Osteoblast (primary cell): Measurements from ENCODE around the gene DRAM1. TPM values are rescaled to one million over a fixed set of nuclear protein-coding genes. Genes with fewer than 3 reads are reported as not detected.

Source experiments
- DNase-seq: peaks from one replicate; pipeline ENCODE4 v3.0.0; 2011; ENCODE audit warnings: low spot score, mixed read lengths; ENCODE audit not compliant: insufficient read length; ENCODE audit errors: missing footprints
- H2AFZ ChIP-seq: 2 replicates; pipeline ENCODE4 v1.6.0; 2011; ENCODE audit warnings: mild to moderate bottlenecking, low read length
- H3K27ac ChIP-seq: 2 replicates; pipeline ENCODE4 v1.5.1; 2011; ENCODE audit warnings: mild to moderate bottlenecking, low read depth, low read length, moderate library complexity
- H3K27me3 ChIP-seq: 2 replicates; pipeline ENCODE4 v1.6.0; 2012; ENCODE audit warnings: mild to moderate bottlenecking, control low read depth, inconsistent platforms, low read length, moderate library complexity; ENCODE audit not compliant: insufficient read depth
- H3K36me3 ChIP-seq: 2 replicates; pipeline ENCODE4 v1.5.1; 2011; ENCODE audit warnings: mild to moderate bottlenecking, low read length, control low read depth, moderate library complexity; ENCODE audit not compliant: insufficient read depth
- H3K4me1 ChIP-seq: 2 replicates; pipeline ENCODE4 v1.5.1; 2011; ENCODE audit warnings: mild to moderate bottlenecking, low read length, control low read depth, moderate library complexity; ENCODE audit not compliant: insufficient read depth
- H3K4me2 ChIP-seq: 2 replicates; pipeline ENCODE4 v1.6.0; 2011; ENCODE audit warnings: mild to moderate bottlenecking, low read length; ENCODE audit not compliant: insufficient read depth
- H3K4me3 ChIP-seq: fragments of 200-600 bp; sonication (generic); 3 replicates; pipeline ENCODE4 v1.5.1; 2012; ENCODE audit warnings: mild to moderate bottlenecking, low read length, inconsistent platforms; ENCODE audit not compliant: insufficient read depth
- H3K79me2 ChIP-seq: 2 replicates; pipeline ENCODE4 v1.6.0; 2012; ENCODE audit warnings: mild to moderate bottlenecking, low read length, control low read depth, inconsistent platforms; ENCODE audit not compliant: insufficient read depth
- H3K9me3 ChIP-seq: 2 replicates; pipeline ENCODE4 v1.5.1; 2011; ENCODE audit warnings: low read depth, low read length, control low read depth
- H4K20me1 ChIP-seq: 2 replicates; pipeline ENCODE4 v1.6.0; 2012; ENCODE audit warnings: mild to moderate bottlenecking, low read length, control low read depth; ENCODE audit not compliant: insufficient read depth
- CTCF ChIP-seq: IDR thresholded peaks from 2 replicates; pipeline ENCODE4 v1.5.1; 2011; ENCODE audit warnings: mild to moderate bottlenecking, low read depth, low read length, moderate library complexity; ENCODE audit errors: extremely low read depth
- total RNA-seq: library from RNA; depleted of rRNA; stranded (reverse); fragments of >200 nt; gene quantifications from 2 replicates; pipeline ENCODE4 v1.2.3, GENCODE V29; 2012

DRAM1 gene
- 141 and 150 TPM in 2 replicates for total RNA-seq

GRCh38 chr12:101876861-101877805 is at the start of gene DRAM1:
Gene DRAM1, plus strand, starts transcription at chr12:101877580. Its CDS starts 210 bp downstream, at chr12:101877790.
- no peaks in the 10 kb centered on the region for H3K27me3 ChIP-seq
- H2AFZ ChIP-seq, result peak within 1 kb of the TSS; percentile 91
- H3K27ac ChIP-seq, result peak within 1 kb of the TSS; percentile 98
- peak within 1 kb of the TSS; percentile 88 for H3K4me3 ChIP-seq
- TF ChIP-seq CTCF, result no peak
- peak within 1 kb of the TSS; percentile 88 for H3K4me2 ChIP-seq
- H3K79me2 ChIP-seq, result peaks cover 39% of the 10 kb centered on the region
- DNase-seq, result peak; percentile 96
- no peaks in the 10 kb centered on the region for H3K9me3 ChIP-seq
- H3K36me3 ChIP-seq, result peaks cover 9% of the 10 kb centered on the region
- H3K4me1 ChIP-seq, result peaks cover 19% of the 10 kb centered on the region
- peaks cover 4% of the 10 kb centered on the region for H4K20me1 ChIP-seq

GRCh38 chr12:101828463-101829196 is 48.8 kb upstream of the DRAM1 start:
- no peak for TF ChIP-seq CTCF

GRCh38 chr12:101829639-101830366 is 47.6 kb upstream of the DRAM1 start:
- Histone ChIP-seq H3K4me2 (peak overlapping the region; percentile 92), H2AFZ (peak overlapping the region; percentile 92), H4K20me1 (peaks cover 3% of the 10 kb centered on the region), H3K4me3 (peak overlapping the region; percentile 95), H3K79me2 (peaks cover 51% of the 10 kb centered on the region), H3K27ac (peak overlapping the region; percentile 62), H3K4me1 (peaks cover 13% of the 10 kb centered on the region), H3K9me3 (no peaks in the 10 kb centered on the region), H3K27me3 (no peaks in the 10 kb centered on the region), H3K36me3 (no peaks in the 10 kb centered on the region)
- TF ChIP-seq CTCF, result no peak
- peak; percentile 73 for DNase-seq

More at GRCh38 chr12:101828463-101829196, 48.8 kb upstream of the DRAM1 start:
- H2AFZ ChIP-seq, result no peak overlapping the region
- H3K4me2 ChIP-seq, result no peak overlapping the region
- no peak overlapping the region for H3K27ac ChIP-seq
- H3K4me1 ChIP-seq, result peaks cover 13% of the 10 kb centered on the region
- H3K4me3 ChIP-seq, result no peak overlapping the region
- peak; percentile 52 for DNase-seq
- H3K27me3 ChIP-seq, result no peaks in the 10 kb centered on the region
- H3K9me3 ChIP-seq, result no peaks in the 10 kb centered on the region
- H4K20me1 ChIP-seq, result peaks cover 5% of the 10 kb centered on the region
- H3K79me2 ChIP-seq, result peaks cover 59% of the 10 kb centered on the region
- no peaks in the 10 kb centered on the region for H3K36me3 ChIP-seq
